H1 (cell line): ENCODE measurements around the gene FIS1. TPM values are rescaled to one million over a fixed set of nuclear protein-coding genes. Genes with fewer than 3 reads are reported as not detected.
A peak's percentile ranks its signal among the peaks of the same experiment; 100 is the strongest.

Experiments used
- CTCF ChIA-PET: fragments of 300-600 bp; sonication (Branson Sonifier 250); formaldehyde crosslinking; loops from one replicate; lab custom pipeline; 2021; ENCODE audit not compliant: partially characterized antibody; lab: Charles Lee
- POLR2A ChIA-PET: fragments of 300-600 bp; sonication (Branson Sonifier 250); formaldehyde crosslinking; loops from one replicate; lab custom pipeline; 2021; ENCODE audit warnings: inconsistent platforms; ENCODE audit not compliant: partially characterized antibody; lab: Charles Lee
- DNase-seq, 2 experiments: peaks; one replicate each; pipeline versions ENCODE4 v3.0.0 to v3.0.0-alpha.2; 2010 to 2022; ENCODE audit warnings: low spot score in 2 of 2, low read depth in 1 of 2, mixed read lengths in 1 of 2
- FAIRE-seq: peaks from 2 replicates; lab custom pipeline; 2011; peaks lifted over from hg19 to GRCh38; lab: Jason Lieb, UNC
- H2AFZ ChIP-seq: 2 replicates; pipeline ENCODE4 v1.8.1; 2012; ENCODE audit warnings: low read length, inconsistent platforms
- H2AK5ac ChIP-seq: 2 replicates; pipeline ENCODE4 v1.6.1; 2013; ENCODE audit warnings: low read depth, low read length
- H2BK120ac ChIP-seq: replicated peaks from 2 replicates; pipeline ENCODE3; 2013; ENCODE audit warnings: low read depth, low read length, inconsistent platforms
- H2BK12ac ChIP-seq: 2 replicates; pipeline ENCODE4 v1.6.1; 2013; ENCODE audit warnings: low read depth, low read length
- H2BK15ac ChIP-seq: 2 replicates; pipeline ENCODE4 v1.6.1; 2013; ENCODE audit warnings: low read length
- H2BK20ac ChIP-seq: 2 replicates; pipeline ENCODE4 v1.6.1; 2013; ENCODE audit warnings: low read length
- H2BK5ac ChIP-seq: 2 replicates; pipeline ENCODE4 v1.6.1; 2013; ENCODE audit warnings: low read depth, low read length
- H3K14ac ChIP-seq: 2 replicates; pipeline ENCODE4 v1.6.1; 2013; ENCODE audit warnings: inconsistent platforms; ENCODE audit not compliant: insufficient read length
- H3K18ac ChIP-seq: 2 replicates; pipeline ENCODE4 v1.6.1; 2013; ENCODE audit warnings: low read length; ENCODE audit errors: extremely low read depth
- H3K23ac ChIP-seq: 2 replicates; pipeline ENCODE4 v1.6.1; 2013; ENCODE audit warnings: inconsistent platforms; ENCODE audit not compliant: insufficient read length
- H3K23me2 ChIP-seq: 2 replicates; pipeline ENCODE4 v1.6.1; 2013; ENCODE audit warnings: low read depth, low read length
- H3K27ac ChIP-seq: 2 replicates; pipeline ENCODE4 v1.6.1; 2011; ENCODE audit warnings: low read depth, low read length, inconsistent platforms
- H3K27me3 ChIP-seq, 4 experiments: replicated peaks in 1 of 4; 1 replicate in 1 of 4; 2 replicates in 3 of 4; pipeline versions ENCODE4 v1.6.1 to v1.8.1; 2011 to 2013; ENCODE audit warnings: low read length in 3 of 4, mild to moderate bottlenecking in 3 of 4, inconsistent platforms in 2 of 4, mixed read lengths in 2 of 4, moderate library complexity in 1 of 4; ENCODE audit not compliant: control insufficient read depth in 3 of 4, insufficient read depth in 3 of 4; ENCODE audit errors: extremely low read depth in 1 of 4
- H3K36me3 ChIP-seq, 4 experiments: 2 replicates each; pipeline versions ENCODE4 v1.6.1 to v1.8.1; 2011 to 2013; ENCODE audit warnings: mild to moderate bottlenecking in 4 of 4, low read length in 3 of 4, moderate library complexity in 2 of 4, control low read depth in 1 of 4, inconsistent platforms in 1 of 4; ENCODE audit not compliant: insufficient read depth in 4 of 4, control insufficient read depth in 2 of 4
- H3K4ac ChIP-seq: replicated peaks from 2 replicates; pipeline ENCODE3; 2013; ENCODE audit warnings: low read length, low read depth, mixed read lengths, inconsistent platforms; ENCODE audit not compliant: insufficient read length
- H3K4me1 ChIP-seq, 4 experiments: replicated peaks in 1 of 4; 1 replicate in 1 of 4; 2 replicates in 3 of 4; pipeline versions ENCODE4 v1.6.1 to v1.8.1; 2011 to 2013; ENCODE audit warnings: low read length in 3 of 4, inconsistent platforms in 2 of 4, mixed read lengths in 1 of 4; ENCODE audit not compliant: insufficient read depth in 4 of 4, control insufficient read depth in 3 of 4
- H3K4me2 ChIP-seq, 2 experiments: 2 replicates each; pipeline versions ENCODE4 v1.6.1 to v1.8.1; 2011 to 2013; ENCODE audit warnings: low read depth in 2 of 2, low read length in 2 of 2, control low read depth in 1 of 2, inconsistent platforms in 1 of 2, mild to moderate bottlenecking in 1 of 2; ENCODE audit not compliant: insufficient read depth in 1 of 2
- H3K4me3 ChIP-seq, 4 experiments: fragments of 200-600, 300-600 bp in 1 of 4; sonication (generic), shearing (Covaris generic), sonication (Bioruptor Twin) in 1 of 4; 2 replicates each; pipeline versions ENCODE4 v1.5.1 to v1.8.1; 2011 to 2016; ENCODE audit warnings: low read length in 4 of 4, low read depth in 3 of 4, control low read depth in 2 of 4, inconsistent platforms in 2 of 4, mild to moderate bottlenecking in 2 of 4, mixed read lengths in 1 of 4, moderate library complexity in 1 of 4; ENCODE audit not compliant: insufficient read depth in 2 of 4; ENCODE audit errors: extremely low read depth in 1 of 4
- H3K56ac ChIP-seq: replicated peaks from 2 replicates; pipeline ENCODE3; 2013; ENCODE audit warnings: low read depth, mild to moderate bottlenecking, mixed read lengths, low read length, inconsistent platforms; ENCODE audit not compliant: insufficient read length
- H3K79me1 ChIP-seq: 2 replicates; pipeline ENCODE4 v1.6.1; 2013; ENCODE audit warnings: low read depth, low read length, control low read depth
- H3K79me2 ChIP-seq, 2 experiments: 2 replicates each; pipeline versions ENCODE4 v1.6.1 to v1.8.1; 2012 to 2013; ENCODE audit warnings: low read length in 2 of 2, mild to moderate bottlenecking in 2 of 2, inconsistent platforms in 1 of 2; ENCODE audit not compliant: insufficient read depth in 2 of 2, control insufficient read depth in 1 of 2
- H3K9ac ChIP-seq, 4 experiments: replicated peaks in 1 of 4; 1 replicate in 1 of 4; 2 replicates in 3 of 4; pipeline versions ENCODE4 v1.6.1 to v1.8.1; 2011 to 2013; ENCODE audit warnings: low read depth in 3 of 4, low read length in 3 of 4, control low read depth in 2 of 4, mild to moderate bottlenecking in 2 of 4, moderate library complexity in 2 of 4, inconsistent platforms in 1 of 4; ENCODE audit errors: extremely low read depth in 1 of 4
- H3K9me3 ChIP-seq, 2 experiments: 2 replicates each; pipeline versions ENCODE4 v1.6.1 to v1.8.1; 2012 to 2013; ENCODE audit warnings: mild to moderate bottlenecking in 2 of 2, moderate library complexity in 2 of 2, control low read depth in 1 of 2, inconsistent platforms in 1 of 2, low read depth in 1 of 2, low read length in 1 of 2, mixed read lengths in 1 of 2; ENCODE audit not compliant: insufficient read depth in 2 of 2
- H4K20me1 ChIP-seq, 2 experiments: replicated peaks in 1 of 2; 2 replicates each; pipeline versions ENCODE3 to v1.8.1; 2011 to 2013; ENCODE audit warnings: inconsistent platforms in 2 of 2, low read length in 2 of 2, mild to moderate bottlenecking in 1 of 2; ENCODE audit not compliant: insufficient read depth in 2 of 2, control insufficient read depth in 1 of 2
- H4K5ac ChIP-seq: 2 replicates; pipeline ENCODE4 v1.6.1; 2013; ENCODE audit warnings: low read length, low read depth, mixed read lengths, inconsistent platforms; ENCODE audit not compliant: insufficient read length
- H4K8ac ChIP-seq: 2 replicates; pipeline ENCODE4 v1.8.0; 2013; ENCODE audit warnings: mild to moderate bottlenecking, moderate library complexity, low read length, inconsistent platforms; ENCODE audit not compliant: insufficient read depth; ENCODE audit errors: extremely low read depth
- H4K91ac ChIP-seq: replicated peaks from 2 replicates; pipeline ENCODE3; 2013; ENCODE audit warnings: low read length, mixed read lengths, inconsistent platforms; ENCODE audit not compliant: insufficient read length
- CHD1 ChIP-seq: IDR thresholded peaks from 2 replicates; pipeline ENCODE4 v1.6.1; 2012; ENCODE audit warnings: low read depth, low read length, improper control_type of control experiment
- CHD2 ChIP-seq: IDR thresholded peaks from 2 replicates; pipeline ENCODE4 v1.6.1; 2012; ENCODE audit warnings: low read length, improper control_type of control experiment
- CREB1 ChIP-seq: IDR thresholded peaks from 2 replicates; pipeline ENCODE4 v1.6.1; 2012; ENCODE audit warnings: inconsistent platforms
- EP300 ChIP-seq, 2 experiments: IDR thresholded peaks; 1 replicate in 1 of 2; 2 replicates in 1 of 2; pipeline ENCODE4 v1.6.1; 2011 to 2012; ENCODE audit warnings: low read depth in 2 of 2, low read length in 2 of 2, mild to moderate bottlenecking in 2 of 2, borderline replicate concordance in 1 of 2, inconsistent platforms in 1 of 2, moderate library complexity in 1 of 2
- GTF2F1 ChIP-seq: IDR thresholded peaks from 2 replicates; pipeline ENCODE4 v1.6.1; 2012; ENCODE audit warnings: low read depth, low read length, improper control_type of control experiment, borderline replicate concordance
- HDAC2 ChIP-seq, 2 experiments: fragments of 300-600 bp in 1 of 2; sonication (generic) in 1 of 2; IDR thresholded peaks; 2 replicates each; pipeline ENCODE4 v1.6.1; 2011 to 2012; ENCODE audit warnings: low read depth in 2 of 2, low read length in 2 of 2, mild to moderate bottlenecking in 2 of 2, moderate library complexity in 2 of 2, borderline replicate concordance in 1 of 2, inconsistent platforms in 1 of 2
- HDAC6 ChIP-seq: IDR thresholded peaks from one replicate; pipeline ENCODE4 v1.7.1; 2012; ENCODE audit warnings: low read depth, mild to moderate bottlenecking, inconsistent platforms, low read length, moderate library complexity
- JUND ChIP-seq: IDR thresholded peaks from 2 replicates; pipeline ENCODE4 v1.6.1; 2011; ENCODE audit warnings: mild to moderate bottlenecking, improper control_type of control experiment, low read length
- POLR2A ChIP-seq, 2 experiments: IDR thresholded peaks; 1 replicate in 1 of 2; 2 replicates in 1 of 2; pipeline ENCODE4 v1.6.1; 2011; ENCODE audit warnings: low read depth in 2 of 2, low read length in 2 of 2, mild to moderate bottlenecking in 2 of 2; ENCODE audit errors: control extremely low read depth in 1 of 2
- RFX5 ChIP-seq: IDR thresholded peaks from 2 replicates; pipeline ENCODE4 v1.6.1; 2011; ENCODE audit warnings: low read depth, low read length, improper control_type of control experiment, borderline replicate concordance
- RNF2 ChIP-seq: fragments of 200-900, 300-1000 bp; sonication (generic); IDR thresholded peaks from 2 replicates; pipeline ENCODE4 v1.7.1; 2016; ENCODE audit warnings: borderline replicate concordance, low read depth, mild to moderate bottlenecking, antibody characterized with exemption, low read length; ENCODE audit not compliant: poor library complexity, severe bottlenecking; ENCODE audit errors: missing control alignments
- SIRT6 ChIP-seq: IDR thresholded peaks from one replicate; pipeline ENCODE4 v1.7.1; 2012; ENCODE audit warnings: low read length, inconsistent platforms
- SIX5 ChIP-seq: IDR thresholded peaks from 2 replicates; pipeline ENCODE4 v1.6.1; 2011; ENCODE audit warnings: mild to moderate bottlenecking, low read depth, low read length
- TBP ChIP-seq: IDR thresholded peaks from 2 replicates; pipeline ENCODE4 v1.6.1; 2011; ENCODE audit warnings: low read depth, low read length, improper control_type of control experiment
- YY1 ChIP-seq: IDR thresholded peaks from 2 replicates; pipeline ENCODE4 v1.6.1; 2011; ENCODE audit warnings: low read depth, mild to moderate bottlenecking, low read length
- WGBS, 2 experiments: shearing (Covaris generic) in 1 of 2; methylation state at CpG; one replicate each; pipeline versions ENCODE4 v1.1.6 to v1.1.7; 2013 to 2015; ENCODE audit warnings: low lambda C conversion rate in 2 of 2, mixed read lengths in 2 of 2, inconsistent platforms in 1 of 2, low coverage in 1 of 2, missing lambda C conversion rate in 1 of 2; ENCODE audit not compliant: insufficient replicate concordance in 2 of 2, insufficient coverage in 1 of 2, insufficient read length in 1 of 2; ENCODE audit errors: extremely low coverage in 1 of 2, missing lambda C conversion rate in 1 of 2; 5-methylcytosine and 5-hydroxymethylcytosine counted together
- polyA plus RNA-seq, 7 experiments: library from polyadenylated mRNA; depleted of rRNA in 3 of 7; stranded (reverse) in 5 of 7; unstranded in 2 of 7; fragments of >200 nt in 5 of 7; fragments of 200-250 nt in 2 of 7; gene quantifications; 1 replicate in 5 of 7; 2 replicates in 1 of 7; 4 replicates in 1 of 7; pipeline versions ENCODE4 v1.2.1 to v1.2.3, GENCODE V29; 2011 to 2013; ENCODE audit warnings: missing spikeins in 2 of 7, mixed read lengths in 2 of 7
- total RNA-seq: library from RNA; stranded (reverse); fragmentation: NEBNext Ultra II Directional; extraction: Animal tissue kit (Norgen Biotek cat#: 25700); gene quantifications from 2 replicates; pipeline ENCODE4 v1.2.1, GENCODE V29; 2021

The FIS1 gene
- total and polyA plus RNA-seq, 2 of the 8 experiments (the other 6 are each of a cell fraction or from before 2014, with no cell fraction given) = 128 to 195 TPM

GRCh38 chr7:101235522-101235921 is 9.4 kb downstream of the FIS1 start:
- H2BK12ac ChIP-seq = no peak overlapping the region
- DNase-seq (no peak), FAIRE-seq (no peak)
- H4K20me1 ChIP-seq = peaks cover 0 to 11% of the 10 kb centered on the region in 2 experiments
- H3K9ac ChIP-seq = no peak overlapping the region
- H3K4me1 ChIP-seq = peaks cover 0 to 24% (median 12%) of the 10 kb centered on the region in 4 experiments; a peak in 6 of 7 replicates
- peaks cover 6% of the 10 kb centered on the region; the same call in 1 of the 2 replicates for H3K23me2 ChIP-seq
- no peak overlapping the region for H3K4me2 ChIP-seq
- no peaks in the 10 kb centered on the region for H3K9me3 ChIP-seq
- H3K4me3 ChIP-seq = no peak overlapping the region
- no peak overlapping the region for H3K27ac ChIP-seq
- H4K5ac ChIP-seq = no peak overlapping the region
- H3K18ac ChIP-seq = no peak overlapping the region
- H2BK5ac ChIP-seq = no peak overlapping the region
- no peak overlapping the region for H3K14ac ChIP-seq
- POLR2A ChIA-PET = interaction anchor here (0.6 to 3.9 kb wide), 8 partner anchors 9 to 71 kb away, joined by 3 to 23 read pairs (median 6); partner anchors contain the start of genes FIS1, PLOD3 and ZNHIT1
- H2BK20ac ChIP-seq = no peak overlapping the region
- H2AFZ ChIP-seq = no peak overlapping the region
- H3K56ac ChIP-seq = no peak overlapping the region
- no peaks in the 10 kb centered on the region; a peak in 2 of 8 replicates for H3K36me3 ChIP-seq
- no peak overlapping the region for H3K4ac ChIP-seq
- CTCF ChIA-PET = interaction anchor here (0.6 to 6.5 kb wide), 19 partner anchors 9 to 271 kb away, joined by 3 to 69 read pairs (median 4); partner anchors contain the start of genes FIS1, PLOD3 and ZNHIT1
- no peaks in the 10 kb centered on the region for H3K27me3 ChIP-seq
- no peak overlapping the region for H3K23ac ChIP-seq
- no peak overlapping the region for H4K91ac ChIP-seq
- H2AK5ac ChIP-seq = no peak overlapping the region
- H2BK120ac ChIP-seq = no peak overlapping the region
- H3K79me1 ChIP-seq = no peaks in the 10 kb centered on the region
- WGBS, 2 experiments = 83% methylated on average over 9 of the region's 9 CpGs; no CpG with 5 or more reads in 1 of the 2 experiments
- no peaks in the 10 kb centered on the region for H3K79me2 ChIP-seq
- H4K8ac ChIP-seq = peak overlapping the region; percentile 1; the same call in 1 of the 2 replicates
- no peak overlapping the region for H2BK15ac ChIP-seq
- TF ChIP-seq GTF2F1 = no peak
- no peak for TF ChIP-seq HDAC2 (IDR thresholded peaks at IDR 0.05; ENCODE audit: borderline replicate concordance in 1 of 2, low read depth in 2 of 2, low read length in 2 of 2)
- TF ChIP-seq CHD1 = no peak
- no peak for TF ChIP-seq JUND
- no peak for TF ChIP-seq POLR2A (IDR thresholded peaks at IDR 0.05; ENCODE audit: control extremely low read depth in 1 of 2, low read depth in 2 of 2, low read length in 2 of 2)
- TF ChIP-seq CHD2 = no peak
- no peak for TF ChIP-seq SIX5
- no peak for TF ChIP-seq SIRT6
- no peak for TF ChIP-seq YY1
- no peak for TF ChIP-seq EP300 (IDR thresholded peaks at IDR 0.05; ENCODE audit: borderline replicate concordance in 1 of 2, low read depth in 2 of 2, low read length in 2 of 2)
- TF ChIP-seq HDAC6 = no peak
- TF ChIP-seq RNF2 = no peak
- no peak for TF ChIP-seq CREB1
- no peak for TF ChIP-seq RFX5
- no peak for TF ChIP-seq TBP
